ENCODE measurements around the gene IBTK.

GRCh38 chr6:82205930-82206392, 41.6 kb downstream of the IBTK start:
- TF ChIP-seq CTCF (IDR thresholded peaks at IDR 0.05; ENCODE audit: insufficient read depth, low read length, poor library complexity, severe bottlenecking) (no peak), EZH2phosphoT487 (conservative IDR thresholded peaks at IDR 0.05; ENCODE audit: low read length) (no peak)
